ENCODE data around the gene DDX23. TPM values are rescaled to one million over a fixed set of nuclear protein-coding genes. Genes with fewer than 3 reads are reported as not detected.

Gene DDX23
- polyA plus RNA-seq, 1 donor (not counting 4 experiments of a cell fraction or from before 2014, with no cell fraction given) = 57.8 TPM

DNA sequence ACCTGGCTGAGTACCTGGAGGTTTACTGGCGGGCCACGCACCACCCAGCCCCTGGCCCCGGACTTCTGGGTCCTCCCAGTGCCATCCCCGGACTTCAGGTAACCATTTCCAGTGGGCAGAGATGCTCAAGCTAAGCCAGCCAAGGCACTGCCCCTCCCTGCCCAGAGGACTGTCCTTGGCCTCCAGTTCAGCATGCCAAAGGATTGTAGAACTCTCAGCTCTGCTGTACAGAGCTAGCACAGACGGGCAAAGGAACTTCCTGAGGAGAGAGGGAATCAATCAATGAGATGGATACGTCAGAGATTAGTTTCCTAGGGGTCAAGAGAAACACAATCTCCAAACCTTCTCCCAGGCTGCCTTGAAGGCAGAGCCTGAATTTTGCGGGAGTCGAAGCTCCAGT lies 24.9 kb downstream of the DDX23 start:
- H3K27me3 ChIP-seq (ENCODE audit: control insufficient read depth, extremely low read depth, insufficient read depth, low read length) = no peaks in the 10 kb centered on the region
- H3K9me3 ChIP-seq (ENCODE audit: control insufficient read depth, low read depth, low read length) = no peaks in the 10 kb centered on the region
- H3K4me1 ChIP-seq (ENCODE audit: control insufficient read depth, extremely low read depth, insufficient read depth, low read length) = peaks cover 5% of the 10 kb centered on the region
- peaks cover 2% of the 10 kb centered on the region for H3K9me1 ChIP-seq (ENCODE audit: control insufficient read depth, extremely low read depth, insufficient read depth, low read length)
- no peak overlapping the region for H3K4me2 ChIP-seq (ENCODE audit: control insufficient read depth, extremely low read depth, insufficient read depth, low read depth, low read length)
- dilution Hi-C loops (cut with MboI; ENCODE audit: extremely low pct_ligation_motif_present, low sequenced_read_pairs) = no loop called here
- TF ChIP-seq, protein P1, sequence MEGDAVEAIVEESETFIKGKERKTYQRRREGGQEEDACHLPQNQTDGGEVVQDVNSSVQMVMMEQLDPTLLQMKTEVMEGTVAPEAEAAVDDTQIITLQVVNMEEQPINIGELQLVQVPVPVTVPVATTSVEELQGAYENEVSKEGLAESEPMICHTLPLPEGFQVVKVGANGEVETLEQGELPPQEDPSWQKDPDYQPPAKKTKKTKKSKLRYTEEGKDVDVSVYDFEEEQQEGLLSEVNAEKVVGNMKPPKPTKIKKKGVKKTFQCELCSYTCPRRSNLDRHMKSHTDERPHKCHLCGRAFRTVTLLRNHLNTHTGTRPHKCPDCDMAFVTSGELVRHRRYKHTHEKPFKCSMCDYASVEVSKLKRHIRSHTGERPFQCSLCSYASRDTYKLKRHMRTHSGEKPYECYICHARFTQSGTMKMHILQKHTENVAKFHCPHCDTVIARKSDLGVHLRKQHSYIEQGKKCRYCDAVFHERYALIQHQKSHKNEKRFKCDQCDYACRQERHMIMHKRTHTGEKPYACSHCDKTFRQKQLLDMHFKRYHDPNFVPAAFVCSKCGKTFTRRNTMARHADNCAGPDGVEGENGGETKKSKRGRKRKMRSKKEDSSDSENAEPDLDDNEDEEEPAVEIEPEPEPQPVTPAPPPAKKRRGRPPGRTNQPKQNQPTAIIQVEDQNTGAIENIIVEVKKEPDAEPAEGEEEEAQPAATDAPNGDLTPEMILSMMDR (optimal IDR thresholded peaks at IDR 0.05 in 1 of 3, IDR thresholded peaks at IDR 0.05 in 1 of 3, conservative IDR thresholded peaks at IDR 0.05 in 1 of 3; ENCODE audit: extremely low read depth in 1 of 3, insufficient read depth in 2 of 3, low read length in 3 of 3) = no peak
- TF ChIP-seq EZH2 (IDR thresholded peaks at IDR 0.05; ENCODE audit: low read length) = no peak
- peaks cover 7% of the 10 kb centered on the region for H4K20me1 ChIP-seq (ENCODE audit: control insufficient read depth, extremely low read depth, insufficient read depth, low read length)
- H3K36me3 ChIP-seq (ENCODE audit: control insufficient read depth in 2 of 2, extremely low read depth in 1 of 2, insufficient read depth in 2 of 2, low read length in 2 of 2) = peaks cover 24 to 38% of the 10 kb centered on the region in 2 experiments
- no peak overlapping the region for H3K4me3 ChIP-seq (ENCODE audit: control insufficient read depth in 2 of 3, extremely low read depth in 1 of 3, insufficient read depth in 2 of 3, low read depth in 1 of 3, low read length in 3 of 3)
- H2AFZ ChIP-seq (ENCODE audit: control insufficient read depth, low read length) = no peak overlapping the region
- no peak overlapping the region for H3K27ac ChIP-seq (ENCODE audit: control insufficient read depth, insufficient read depth, low read length)
- no peaks in the 10 kb centered on the region for H3K79me2 ChIP-seq (ENCODE audit: control insufficient read depth, insufficient read depth, low read length)
- FAIRE-seq (no peak), DNase-seq (ENCODE audit: low read depth, low spot score) (no peak)
- H3K9ac ChIP-seq (ENCODE audit: control insufficient read depth, extremely low read depth, insufficient read depth, low read length) = no peak overlapping the region

GRCh38 chr12:48826209-48826855 lies 25.6 kb downstream of the DDX23 start:
- Histone ChIP-seq H3K9ac (ENCODE audit: control insufficient read depth, extremely low read depth, insufficient read depth, low read length) (no peak overlapping the region), H3K9me3 (ENCODE audit: control insufficient read depth, low read depth, low read length) (no peaks in the 10 kb centered on the region), H3K9me1 (ENCODE audit: control insufficient read depth, extremely low read depth, insufficient read depth, low read length) (peaks cover 2% of the 10 kb centered on the region), H2AFZ (ENCODE audit: control insufficient read depth, low read length) (no peak overlapping the region), H3K4me3 (ENCODE audit: control insufficient read depth in 2 of 3, extremely low read depth in 1 of 3, insufficient read depth in 2 of 3, low read depth in 1 of 3, low read length in 3 of 3) (no peak overlapping the region), H3K4me2 (ENCODE audit: control insufficient read depth, extremely low read depth, insufficient read depth, low read depth, low read length) (no peak overlapping the region), H3K27me3 (ENCODE audit: control insufficient read depth, extremely low read depth, insufficient read depth, low read length) (no peaks in the 10 kb centered on the region), H4K20me1 (ENCODE audit: control insufficient read depth, extremely low read depth, insufficient read depth, low read length) (peaks cover 7% of the 10 kb centered on the region), H3K4me1 (ENCODE audit: control insufficient read depth, extremely low read depth, insufficient read depth, low read length) (peaks cover 5% of the 10 kb centered on the region), H3K36me3 (ENCODE audit: control insufficient read depth in 2 of 2, extremely low read depth in 1 of 2, insufficient read depth in 2 of 2, low read length in 2 of 2) (peaks cover 18 to 31% of the 10 kb centered on the region in 2 experiments), H3K27ac (ENCODE audit: control insufficient read depth, insufficient read depth, low read length) (no peak overlapping the region), H3K79me2 (ENCODE audit: control insufficient read depth, insufficient read depth, low read length) (no peaks in the 10 kb centered on the region)
- TF ChIP-seq EZH2 (IDR thresholded peaks at IDR 0.05; ENCODE audit: low read length) = no peak
- TF ChIP-seq, protein P1 (optimal IDR thresholded peaks at IDR 0.05 in 1 of 3, IDR thresholded peaks at IDR 0.05 in 1 of 3, conservative IDR thresholded peaks at IDR 0.05 in 1 of 3; ENCODE audit: extremely low read depth in 1 of 3, insufficient read depth in 2 of 3, low read length in 3 of 3) = no peak
- DNase-seq (ENCODE audit: low read depth, low spot score) = no peak
- dilution Hi-C loops (cut with MboI; ENCODE audit: extremely low pct_ligation_motif_present, low sequenced_read_pairs) = no loop called here
- FAIRE-seq = peak; percentile 64
